ENCODE results near the gene MYH6. TPM values are rescaled to one million over a fixed set of nuclear protein-coding genes. Genes with fewer than 3 reads are reported as not detected.

The MYH6 gene
- total and polyA plus RNA-seq, 2 donors = 0.05 to 0.25 TPM

DNA sequence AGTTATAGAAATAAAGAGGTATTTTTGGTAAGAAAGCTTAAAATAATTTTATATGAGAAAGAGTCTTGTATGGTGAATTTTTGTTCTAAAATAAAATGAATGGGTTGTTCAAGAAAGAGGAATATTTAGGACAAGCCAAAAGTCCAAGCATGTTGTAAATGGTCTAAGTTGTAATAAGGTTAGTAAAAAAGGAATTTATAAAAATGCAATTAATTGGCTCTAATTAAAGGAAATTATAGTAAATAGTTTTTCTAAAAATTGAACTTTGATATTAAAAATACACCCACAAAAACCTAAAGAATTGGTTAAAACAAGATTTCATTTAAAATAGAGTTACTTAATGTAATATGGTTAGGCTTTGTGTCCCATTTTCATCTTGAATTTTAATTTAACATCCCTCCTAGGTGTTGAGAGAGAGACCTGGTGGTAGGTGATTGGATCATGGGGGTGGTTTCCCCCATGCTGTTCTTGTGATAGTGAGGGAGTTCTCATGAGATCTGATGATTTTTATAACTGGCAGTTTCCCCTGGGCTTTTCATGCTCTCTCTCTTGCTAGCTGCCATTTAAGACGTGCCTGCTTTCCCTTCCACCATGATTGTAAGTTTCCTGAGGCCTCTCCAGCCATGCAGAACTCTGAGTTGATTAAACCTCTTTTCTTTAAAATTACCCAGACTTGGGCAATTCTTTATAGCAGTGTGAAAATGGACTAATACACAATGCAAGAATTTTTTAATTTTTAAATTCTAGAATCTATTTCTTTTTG lies 68.4 kb downstream of the MYH6 start:
- H3K4me3 ChIP-seq (ENCODE audit: low read length in 2 of 2) = no peak overlapping the region
- no peaks in the 10 kb centered on the region for H3K36me3 ChIP-seq (ENCODE audit: control insufficient read depth in 2 of 2, insufficient read depth in 2 of 2, low read length in 1 of 2)
- no peak overlapping the region for H3K27ac ChIP-seq (ENCODE audit: low read depth in 1 of 2, low read length in 1 of 2)
- no peaks in the 10 kb centered on the region for H3K4me1 ChIP-seq (ENCODE audit: control insufficient read depth in 2 of 2, insufficient read depth in 2 of 2, low read length in 2 of 2)
- no peaks in the 10 kb centered on the region for H3K9me3 ChIP-seq (ENCODE audit: control insufficient read depth in 2 of 2, insufficient read depth in 1 of 2, low read length in 1 of 2)
- DNase-seq (ENCODE audit: low read depth in 6 of 9, low spot score in 9 of 9) = no peak
- no peaks in the 10 kb centered on the region for H3K27me3 ChIP-seq (ENCODE audit: control insufficient read depth in 2 of 2, insufficient read depth in 1 of 2, low read length in 1 of 2)
- WGBS = 91% methylated on average over 1 of the region's 1 CpG

DNA sequence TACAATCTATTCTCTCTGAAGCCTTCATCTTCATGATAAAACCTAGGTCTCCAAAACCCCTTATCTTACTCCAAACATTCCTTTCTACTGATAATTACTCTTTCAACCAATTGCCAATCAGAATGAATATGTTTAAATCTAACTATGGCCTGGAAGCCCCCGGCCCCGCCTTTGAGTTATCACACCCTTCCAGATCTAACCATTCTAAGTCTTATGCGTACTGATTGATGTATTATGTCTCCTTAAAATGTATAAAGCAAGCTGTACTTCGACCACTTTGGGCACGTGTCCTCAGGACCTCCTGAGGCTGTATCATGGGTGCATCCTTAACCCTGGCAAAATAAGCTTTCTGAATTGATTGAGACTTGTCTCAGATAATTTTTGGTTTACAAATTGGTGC lies 72.5 kb downstream of the MYH6 start:
- no peak overlapping the region for H3K4me3 ChIP-seq (ENCODE audit: low read length in 2 of 2)
- WGBS = 96% methylated on average over 5 of the region's 5 CpGs
- no peaks in the 10 kb centered on the region for H3K9me3 ChIP-seq (ENCODE audit: control insufficient read depth in 2 of 2, insufficient read depth in 1 of 2, low read length in 1 of 2)
- DNase-seq (ENCODE audit: low read depth in 6 of 9, low spot score in 9 of 9) = no peak
- no peaks in the 10 kb centered on the region for H3K4me1 ChIP-seq (ENCODE audit: control insufficient read depth in 2 of 2, insufficient read depth in 2 of 2, low read length in 2 of 2)
- H3K36me3 ChIP-seq (ENCODE audit: control insufficient read depth in 2 of 2, insufficient read depth in 2 of 2, low read length in 1 of 2) = no peaks in the 10 kb centered on the region
- H3K27ac ChIP-seq (ENCODE audit: low read depth in 1 of 2, low read length in 1 of 2) = no peak overlapping the region
- peaks cover 0 to under 1% of the 10 kb centered on the region in 2 donors for H3K27me3 ChIP-seq (ENCODE audit: control insufficient read depth in 2 of 2, insufficient read depth in 1 of 2, low read length in 1 of 2)

Other genes starting within 250 kb of the MYH6 start
- gene SLC7A8, start 224.6 kb downstream of the MYH6 start, total RNA-seq = 3.2 TPM
- gene SLC7A8, start 224.6 kb downstream of the MYH6 start, polyA plus RNA-seq = 15.0 TPM
- 0.05 TPM for gene RNF212B, start 170.3 kb downstream of the MYH6 start, total RNA-seq
- 0.07 TPM for gene RNF212B, start 170.3 kb downstream of the MYH6 start, polyA plus RNA-seq
- 10.6 TPM for gene HOMEZ, start 122.1 kb downstream of the MYH6 start, total RNA-seq
- 10.2 TPM for gene HOMEZ, start 122.1 kb downstream of the MYH6 start, polyA plus RNA-seq
- 6.6 TPM for gene PPP1R3E, start 105.4 kb downstream of the MYH6 start, total RNA-seq
- gene PPP1R3E, start 105.4 kb downstream of the MYH6 start, polyA plus RNA-seq = 43.1 TPM
- 5.5 TPM for gene BCL2L2, start 101.4 kb downstream of the MYH6 start, total RNA-seq
- 20.6 TPM for gene BCL2L2, start 101.4 kb downstream of the MYH6 start, polyA plus RNA-seq
- gene PABPN1, start 86.8 kb downstream of the MYH6 start, total RNA-seq = 96.4 TPM
- 164 TPM for gene PABPN1, start 86.8 kb downstream of the MYH6 start, polyA plus RNA-seq
- 1.2 TPM for gene SLC22A17, start 55.4 kb downstream of the MYH6 start, total RNA-seq
- 6.3 TPM for gene SLC22A17, start 55.4 kb downstream of the MYH6 start, polyA plus RNA-seq
- gene EFS, start 43.1 kb downstream of the MYH6 start, total RNA-seq = 1.6 TPM
- gene EFS, start 43.1 kb downstream of the MYH6 start, polyA plus RNA-seq = 5.2 TPM
- not detected for gene IL25, start 35.5 kb downstream of the MYH6 start, total RNA-seq
- gene IL25, start 35.5 kb downstream of the MYH6 start, polyA plus RNA-seq = 0.07 TPM
- gene CMTM5, start 31.2 kb downstream of the MYH6 start, total RNA-seq = 0.05 TPM
- gene CMTM5, start 31.2 kb downstream of the MYH6 start, polyA plus RNA-seq = 0.37 TPM
- 0.09 TPM for gene MYH7, start 27.4 kb upstream of the MYH6 start, total RNA-seq
- gene MYH7, start 27.4 kb upstream of the MYH6 start, polyA plus RNA-seq = 0.46 TPM
- gene NGDN, start 61.4 kb upstream of the MYH6 start, total RNA-seq = 66.0 TPM
- 49.6 TPM for gene NGDN, start 61.4 kb upstream of the MYH6 start, polyA plus RNA-seq
- 0.24 TPM for gene ZFHX2, start 143.5 kb upstream of the MYH6 start, total RNA-seq
- 0.48 TPM for gene ZFHX2, start 143.5 kb upstream of the MYH6 start, polyA plus RNA-seq
- 6.7 TPM for gene THTPA, start 148.0 kb upstream of the MYH6 start, total RNA-seq
- gene THTPA, start 148.0 kb upstream of the MYH6 start, polyA plus RNA-seq = 8.8 TPM
- gene AP1G2, start 159.5 kb upstream of the MYH6 start, total RNA-seq = 55.0 TPM
- 313 TPM for gene AP1G2, start 159.5 kb upstream of the MYH6 start, polyA plus RNA-seq
- 0.14 TPM for gene JPH4, start 170.5 kb upstream of the MYH6 start, total RNA-seq
- gene JPH4, start 170.5 kb upstream of the MYH6 start, polyA plus RNA-seq = 0.59 TPM
- 0.28 TPM for gene DHRS2, start 228.1 kb upstream of the MYH6 start, total RNA-seq
- 2.1 TPM for gene DHRS2, start 228.1 kb upstream of the MYH6 start, polyA plus RNA-seq